Activated CD8-positive, alpha-beta memory T cell treated with anti-CD3 and anti-CD28 coated beads for 24 hours (primary cell): ENCODE data around the gene ZNF577.
"Not testable (repeated sequence)": the region's sequence is repeated elsewhere in the genome, so short reads cannot be mapped to it uniquely, and the experiment has no call there.

ENCODE experiments used
- DNase-seq: peaks from one replicate; pipeline ENCODE4 v3.0.0-alpha.2; 2020

ZNF577 gene

DNA sequence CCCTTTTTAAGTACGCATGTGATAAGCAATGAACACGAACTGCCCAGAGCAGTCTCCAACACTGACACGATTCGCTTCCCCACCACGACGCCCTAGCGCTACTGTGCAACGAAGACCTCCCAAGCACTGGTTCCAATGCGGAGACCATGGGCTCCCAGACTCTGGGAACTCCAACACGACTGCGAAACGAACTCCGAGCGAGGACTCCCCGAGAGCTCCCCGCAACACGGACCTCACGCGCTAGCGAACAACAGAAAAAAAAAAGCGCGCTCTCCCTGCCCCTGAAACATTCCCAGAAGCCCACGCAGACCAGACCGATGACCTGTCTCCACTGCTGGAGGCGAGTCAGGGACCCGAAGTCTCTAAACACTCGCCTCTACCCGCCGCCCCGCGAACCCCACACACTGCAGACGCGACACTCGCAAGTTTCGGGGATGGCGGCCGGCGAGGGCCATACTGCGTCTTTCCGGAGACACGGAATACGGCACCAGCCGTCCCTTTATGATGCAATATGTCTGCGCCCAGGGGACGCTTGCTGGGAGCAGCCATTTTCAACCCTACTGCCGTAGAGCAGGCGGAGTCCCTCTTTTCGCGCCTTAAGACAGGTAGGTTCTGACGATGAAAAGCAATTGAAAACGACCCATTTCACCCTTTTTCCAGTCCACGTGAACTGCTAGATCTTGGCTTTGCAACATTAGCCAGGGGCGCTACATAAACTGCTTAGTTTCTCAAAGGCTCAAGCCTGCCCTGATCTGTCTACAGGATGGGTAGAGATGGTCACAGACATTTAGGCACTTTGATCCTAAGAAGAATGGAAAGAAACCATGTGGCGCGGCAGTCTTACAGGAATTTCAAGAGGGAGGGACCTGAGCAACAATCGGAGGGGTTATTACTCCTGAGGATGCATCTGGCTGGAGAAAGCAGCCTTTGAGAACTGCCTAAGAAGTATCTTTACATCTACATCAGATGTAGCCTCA, at the start of gene ZNF577:
ZNF577 (minus strand) TSS at position 430 of the 977 bp plus-strand sequence. CDS start 7,569 bp downstream, outside the sequence.
- peak; percentile 73 for DNase-seq

GRCh38 chr19:51931921-51932320, 44.2 kb upstream of the ZNF577 start:
- no peak for DNase-seq

- no peak for DNase-seq
Measured at GRCh38 chr19:51927859-51928258, 40.1 kb upstream of the ZNF577 start.

GRCh38 chr19:51926784-51927741, 39.3 kb upstream of the ZNF577 start, which contains the start of gene ZNF613:
Gene ZNF613 (plus strand): TSS chr19:51927472. CDS start chr19:51936221, 8,749 bp downstream.
- peak; percentile 94 for DNase-seq

- no peak for DNase-seq
Measured at GRCh38 chr19:51926426-51926783, 38.7 kb upstream of the ZNF577 start.

DNA sequence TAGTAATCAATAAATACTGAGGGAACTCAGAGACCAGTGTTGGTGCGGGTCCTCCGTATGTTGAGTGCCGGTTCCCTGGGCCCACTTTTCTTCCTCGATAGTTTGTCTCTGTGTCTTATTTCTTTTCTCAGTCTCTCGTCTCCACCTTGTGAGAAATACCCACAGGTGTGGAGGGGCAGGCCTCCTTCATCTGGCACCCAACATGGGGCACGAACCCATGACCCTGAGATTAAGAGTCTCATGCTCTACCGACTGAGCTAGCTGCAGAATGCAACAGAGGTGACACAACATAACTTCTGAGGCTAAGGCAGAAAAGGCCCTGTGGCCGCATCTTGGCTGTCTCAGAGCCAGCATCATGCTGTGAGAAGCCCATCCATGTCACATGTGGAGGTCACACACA, 34.2 kb upstream of the ZNF577 start:
- no peak for DNase-seq

GRCh38 chr19:51919606-51920005, 31.9 kb upstream of the ZNF577 start:
- DNase-seq: no peak

DNA sequence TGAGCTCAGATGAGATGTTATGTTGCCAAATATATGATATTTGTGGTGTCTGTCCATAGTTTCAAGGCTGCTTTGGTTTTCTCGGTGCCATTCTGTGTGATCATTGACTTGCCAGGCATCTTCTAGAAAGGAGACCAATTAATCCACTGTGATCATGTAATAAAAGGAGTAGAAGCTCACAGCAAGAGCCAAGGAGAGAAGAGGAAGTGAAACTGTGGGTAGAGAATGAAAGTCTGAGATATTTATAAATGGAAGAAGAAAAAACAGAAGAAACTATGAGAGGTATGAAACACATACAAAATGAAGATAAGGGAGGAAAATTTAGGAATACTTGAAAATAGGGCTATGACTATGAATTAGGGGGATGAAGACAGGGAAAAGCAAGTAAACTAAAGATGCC, 28.4 kb upstream of the ZNF577 start:
- no peak for DNase-seq

GRCh38 chr19:51915324-51915867, 27.6 kb upstream of the ZNF577 start:
- no peak for DNase-seq

GRCh38 chr19:51907981-51908380, 20.2 kb upstream of the ZNF577 start:
- DNase-seq: not testable (repeated sequence)

DNA sequence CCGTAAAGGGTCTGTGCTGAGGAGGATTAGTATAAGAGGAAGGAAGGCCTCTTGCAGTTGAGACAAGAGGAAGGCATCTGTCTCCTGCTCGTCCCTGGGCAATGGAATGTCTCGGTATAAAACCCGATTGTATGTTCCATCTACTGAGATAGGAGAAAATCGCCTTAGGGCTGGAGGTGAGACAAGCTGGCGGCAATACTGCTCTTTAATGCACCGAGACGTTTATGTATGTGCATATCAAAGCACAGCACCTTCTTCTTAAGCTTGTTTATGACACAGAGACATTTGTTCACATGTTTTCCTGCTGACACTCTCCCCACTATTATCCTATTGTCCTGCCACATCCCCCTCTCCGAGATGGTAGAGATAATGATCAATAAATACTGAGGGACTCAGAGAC, 18.4 kb upstream of the ZNF577 start:
- DNase-seq: not testable (repeated sequence)

DNA sequence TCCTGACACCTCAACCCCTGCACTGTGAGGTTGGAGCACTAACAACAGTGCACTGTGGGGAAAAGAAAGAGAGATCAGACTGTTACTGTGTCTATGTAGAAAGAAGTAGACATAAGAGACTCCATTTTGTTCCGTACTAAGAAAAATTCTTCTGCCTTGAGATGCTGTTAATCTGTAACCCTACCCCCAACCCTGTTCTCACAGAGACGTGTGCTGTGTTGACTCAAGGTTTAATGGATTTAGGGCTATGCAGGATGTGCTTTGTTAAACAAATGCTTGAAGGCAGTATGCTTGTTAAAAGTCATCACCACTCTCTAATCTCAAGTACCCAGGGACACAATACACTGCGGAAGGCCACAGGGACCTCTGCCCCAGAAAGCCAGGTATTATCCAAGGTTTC, 17.9 kb upstream of the ZNF577 start:
- not testable (repeated sequence) for DNase-seq

DNA sequence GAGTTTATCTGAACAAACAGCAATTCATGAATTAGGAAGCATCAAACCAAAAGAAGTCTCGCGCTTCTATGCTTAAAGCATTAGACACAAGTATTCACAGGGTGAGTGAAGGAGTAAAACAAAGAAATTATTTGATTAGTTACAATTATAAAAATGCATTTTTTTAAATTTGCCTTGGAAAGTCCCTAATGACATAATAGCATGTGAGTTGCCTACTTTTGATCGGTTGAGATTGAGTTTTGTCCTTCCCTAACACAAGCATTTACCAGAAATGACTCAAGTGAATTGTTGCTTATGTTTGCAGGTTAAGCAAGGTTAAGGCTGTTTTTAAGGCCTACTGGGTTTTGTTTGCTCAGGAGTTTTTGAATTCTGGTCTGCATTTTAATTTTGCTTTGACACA, 17.5 kb upstream of the ZNF577 start:
- no peak for DNase-seq

DNA sequence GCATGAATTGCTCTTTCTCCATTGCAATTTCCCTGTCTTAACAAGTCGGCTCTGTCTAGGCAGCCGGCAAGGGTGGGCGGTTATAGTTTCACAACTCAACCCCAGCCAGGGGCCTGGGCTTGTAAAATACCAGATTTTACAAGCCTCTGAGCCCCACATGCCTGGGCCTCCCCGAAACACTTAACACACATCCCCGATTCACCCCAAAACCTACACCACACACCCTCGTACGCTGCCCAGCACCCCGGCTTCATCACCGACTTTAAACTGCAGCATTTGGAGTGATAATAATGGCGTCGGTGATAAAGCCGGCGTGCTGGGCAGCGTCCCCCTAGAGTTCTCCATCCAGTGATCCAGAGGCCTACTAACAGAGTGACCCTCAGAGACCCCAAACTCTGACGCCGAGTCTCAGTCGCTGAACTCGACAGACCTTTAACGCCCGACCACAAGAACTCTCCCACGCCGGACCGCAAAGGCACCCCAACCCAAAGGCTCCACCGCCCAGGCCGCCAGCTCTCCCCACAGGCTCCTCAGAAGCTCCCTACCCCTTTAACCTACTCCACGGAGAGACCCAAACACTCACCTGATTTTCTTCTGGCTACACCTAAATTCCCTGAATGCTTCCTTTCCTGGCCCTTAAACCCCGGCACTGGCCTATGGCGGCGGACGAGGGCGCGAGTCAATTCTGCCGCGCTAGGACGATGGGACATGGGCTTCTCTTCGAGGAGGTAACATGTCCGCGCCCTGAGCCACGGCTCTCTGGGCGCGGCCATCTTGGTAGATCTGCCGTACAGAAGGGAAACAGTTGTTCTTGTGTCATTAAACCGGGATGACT, 16.8 kb upstream of the ZNF577 start, which contains the start of gene ZNF649:
ZNF649 (minus strand) TSS at position 687 of the 835 bp plus-strand sequence. CDS start 4,910 bp downstream, outside the sequence.
- DNase-seq: peak; percentile 90

DNA sequence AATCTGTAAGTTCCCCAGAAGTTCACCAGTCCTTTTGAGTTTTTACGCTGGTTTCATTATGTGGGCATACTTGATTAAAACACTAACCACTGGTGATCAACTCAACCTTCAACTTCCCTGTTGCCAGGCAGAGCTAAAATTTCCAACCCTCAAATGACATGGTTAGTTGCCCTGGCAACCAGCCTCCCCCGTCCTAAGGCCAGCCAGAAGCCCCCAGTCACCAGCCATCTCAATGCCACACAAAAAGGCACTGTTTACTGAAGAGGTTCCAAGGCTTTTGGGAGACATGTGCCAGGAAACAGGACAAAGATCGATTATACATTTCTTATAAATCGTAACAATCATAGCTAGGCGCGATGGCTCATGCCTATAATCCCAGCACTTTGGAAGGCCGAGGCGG, 15.4 kb upstream of the ZNF577 start:
- no peak for DNase-seq

GRCh38 chr19:51901860-51902259, 14.1 kb upstream of the ZNF577 start:
- DNase-seq: no peak

- DNase-seq: no peak
Measured at GRCh38 chr19:51891193-51891747, 3.5 kb upstream of the ZNF577 start.

DNA sequence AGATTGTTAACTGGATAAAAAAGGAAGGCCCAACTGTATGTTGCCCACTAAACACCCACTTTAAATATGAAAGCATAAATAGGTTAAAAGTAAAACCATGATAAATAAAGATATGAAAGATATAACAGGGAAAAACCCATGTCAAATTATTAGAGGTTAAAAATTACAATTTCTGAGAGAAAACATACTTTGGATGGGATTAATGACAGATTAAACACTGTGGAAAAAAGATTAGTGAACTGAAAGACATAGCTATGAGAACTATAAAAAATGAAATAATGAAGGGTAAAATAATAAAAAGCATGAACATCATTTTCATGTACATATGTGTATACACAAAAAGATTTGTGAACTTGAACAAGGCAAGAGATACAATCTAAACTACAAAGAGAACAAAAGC, 2.2 kb upstream of the ZNF577 start:
- no peak for DNase-seq

GRCh38 chr19:51884713-51885112, 3.0 kb downstream of the ZNF577 start:
- DNase-seq: no peak

DNA sequence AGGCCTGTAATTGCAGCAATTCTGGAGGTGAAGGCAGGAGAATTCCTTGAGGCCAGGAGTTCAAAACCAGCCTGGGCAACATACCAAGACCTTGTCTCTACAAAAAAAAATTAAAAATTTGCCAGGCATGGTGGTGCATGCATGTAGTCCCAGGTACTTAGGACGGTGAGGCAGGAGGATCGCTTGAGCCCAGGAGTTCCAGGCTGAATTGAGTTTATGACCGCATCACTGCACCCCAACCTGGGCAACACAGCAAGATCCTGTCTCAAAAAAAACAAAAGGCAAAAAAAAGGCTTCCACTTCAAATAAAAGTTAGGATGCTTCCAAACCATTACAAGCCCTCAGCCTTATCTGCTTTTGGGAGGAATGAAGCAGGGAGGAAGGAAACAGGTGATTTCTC, 5.2 kb downstream of the ZNF577 start:
- no peak for DNase-seq

- DNase-seq: no peak
Measured at GRCh38 chr19:51873097-51873496, 14.7 kb downstream of the ZNF577 start.
